Fibroblast of villous mesenchyme (primary cell): Measurements from ENCODE around the gene GPC6. TPM values are rescaled to one million over a fixed set of nuclear protein-coding genes. Genes with fewer than 3 reads are reported as not detected.

ENCODE experiments used
- DNase-seq: peaks from one replicate; pipeline ENCODE4 v3.0.0-alpha.2; 2010; ENCODE audit warnings: low read depth
- H3K4me3 ChIP-seq: 2 replicates; pipeline ENCODE4 v1.5.1; 2011; ENCODE audit warnings: low read depth, mild to moderate bottlenecking, low read length
- total RNA-seq: library from RNA; depleted of rRNA; stranded (reverse); fragments of >200 nt; gene quantifications from 2 replicates; pipeline ENCODE4 v1.2.3, GENCODE V29; 2012
- TF ChIP-seq, protein P1 (sequence below): IDR thresholded peaks from 2 replicates; pipeline ENCODE4 v1.5.1; 2012; ENCODE audit warnings: low read depth, mild to moderate bottlenecking, low read length; ENCODE audit not compliant: insufficient read depth

GPC6 gene
- total RNA-seq, 1 donor, result 6.0 TPM

DNA sequence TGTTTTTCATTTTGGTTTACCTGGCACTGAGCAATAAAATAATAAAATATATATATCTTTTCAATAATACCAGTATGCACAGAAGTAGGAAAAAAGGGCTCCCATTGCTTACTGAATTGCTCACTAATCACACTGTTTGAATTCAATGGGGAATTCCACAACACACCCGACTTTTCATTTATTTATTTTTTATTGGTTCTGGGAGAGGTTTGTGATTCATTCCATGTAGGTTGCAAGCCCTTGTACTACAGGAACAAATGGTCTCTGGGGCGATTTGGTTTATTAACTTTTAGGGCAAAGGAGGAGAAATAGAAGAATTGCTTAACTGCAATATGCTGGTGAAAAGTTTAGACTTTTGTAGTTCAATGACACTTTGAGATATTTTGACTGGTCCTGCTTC lies 1045.4 kb downstream of the GPC6 start:
- TF ChIP-seq, protein P1, sequence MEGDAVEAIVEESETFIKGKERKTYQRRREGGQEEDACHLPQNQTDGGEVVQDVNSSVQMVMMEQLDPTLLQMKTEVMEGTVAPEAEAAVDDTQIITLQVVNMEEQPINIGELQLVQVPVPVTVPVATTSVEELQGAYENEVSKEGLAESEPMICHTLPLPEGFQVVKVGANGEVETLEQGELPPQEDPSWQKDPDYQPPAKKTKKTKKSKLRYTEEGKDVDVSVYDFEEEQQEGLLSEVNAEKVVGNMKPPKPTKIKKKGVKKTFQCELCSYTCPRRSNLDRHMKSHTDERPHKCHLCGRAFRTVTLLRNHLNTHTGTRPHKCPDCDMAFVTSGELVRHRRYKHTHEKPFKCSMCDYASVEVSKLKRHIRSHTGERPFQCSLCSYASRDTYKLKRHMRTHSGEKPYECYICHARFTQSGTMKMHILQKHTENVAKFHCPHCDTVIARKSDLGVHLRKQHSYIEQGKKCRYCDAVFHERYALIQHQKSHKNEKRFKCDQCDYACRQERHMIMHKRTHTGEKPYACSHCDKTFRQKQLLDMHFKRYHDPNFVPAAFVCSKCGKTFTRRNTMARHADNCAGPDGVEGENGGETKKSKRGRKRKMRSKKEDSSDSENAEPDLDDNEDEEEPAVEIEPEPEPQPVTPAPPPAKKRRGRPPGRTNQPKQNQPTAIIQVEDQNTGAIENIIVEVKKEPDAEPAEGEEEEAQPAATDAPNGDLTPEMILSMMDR, result no peak
- DNase-seq, result no peak
- no peak overlapping the region for H3K4me3 ChIP-seq

DNA sequence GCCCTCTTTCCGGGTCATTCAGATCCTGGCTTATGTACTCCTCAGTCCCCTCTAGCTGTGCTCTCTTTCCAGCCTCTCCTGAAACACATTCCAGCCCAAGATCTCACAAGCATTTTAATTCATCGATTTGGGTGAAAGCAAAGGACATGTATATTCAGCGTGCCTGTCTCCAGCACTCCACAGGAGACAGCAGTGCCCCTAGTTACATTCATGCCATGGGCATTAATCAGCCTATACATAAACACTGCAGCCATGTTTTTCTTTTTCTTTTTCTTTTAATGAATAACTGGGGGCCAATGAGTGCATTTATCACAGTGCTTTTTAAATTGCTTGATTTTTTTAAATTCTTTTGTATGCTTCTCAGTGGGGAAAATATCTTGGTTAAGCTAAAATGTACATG lies 1053.7 kb downstream of the GPC6 start:
- no peak overlapping the region for H3K4me3 ChIP-seq
- TF ChIP-seq, protein P1, result no peak
- DNase-seq, result no peak

DNA sequence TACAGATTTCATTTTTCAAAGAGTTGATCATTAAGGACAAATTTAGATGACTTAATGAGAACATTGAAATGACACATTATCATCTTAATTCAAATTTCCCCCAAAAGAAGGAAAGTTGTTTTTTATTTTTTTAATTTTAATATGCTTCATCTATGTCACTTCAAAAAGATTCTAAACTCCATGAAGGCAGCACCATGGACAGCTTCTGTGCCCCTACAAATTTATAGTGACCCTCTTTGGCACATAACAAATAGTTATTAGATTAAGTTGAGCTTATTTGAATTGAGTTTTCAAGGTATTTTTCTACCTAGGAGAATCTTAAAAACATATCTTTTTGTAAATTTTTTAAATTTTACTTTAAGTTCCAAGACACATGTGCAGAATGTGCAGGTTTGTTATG lies 1054.2 kb downstream of the GPC6 start:
- no peak for DNase-seq
- H3K4me3 ChIP-seq, result no peak overlapping the region
- TF ChIP-seq, protein P1, result no peak

DNA sequence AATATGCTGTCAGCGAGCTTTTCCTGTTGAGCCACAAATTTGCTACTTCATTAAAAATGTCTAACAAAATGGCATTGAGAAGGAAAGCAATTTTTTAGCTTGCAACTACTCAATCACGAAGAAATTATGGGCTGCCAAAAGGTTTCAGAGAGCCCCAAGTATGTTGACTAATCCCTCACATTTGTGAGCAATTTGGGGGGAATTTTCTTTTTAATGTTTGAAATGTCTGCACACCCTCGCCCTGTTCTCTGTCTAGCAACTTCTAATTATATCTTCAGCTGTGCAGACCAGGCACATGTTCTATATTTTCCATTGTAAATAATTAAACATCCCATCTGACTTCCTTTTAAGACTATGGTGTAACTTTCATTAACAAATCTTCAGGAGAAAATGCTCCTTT lies 1060.0 kb downstream of the GPC6 start:
- DNase-seq, result no peak
- TF ChIP-seq, protein P1, result no peak
- H3K4me3 ChIP-seq, result no peak overlapping the region

DNA sequence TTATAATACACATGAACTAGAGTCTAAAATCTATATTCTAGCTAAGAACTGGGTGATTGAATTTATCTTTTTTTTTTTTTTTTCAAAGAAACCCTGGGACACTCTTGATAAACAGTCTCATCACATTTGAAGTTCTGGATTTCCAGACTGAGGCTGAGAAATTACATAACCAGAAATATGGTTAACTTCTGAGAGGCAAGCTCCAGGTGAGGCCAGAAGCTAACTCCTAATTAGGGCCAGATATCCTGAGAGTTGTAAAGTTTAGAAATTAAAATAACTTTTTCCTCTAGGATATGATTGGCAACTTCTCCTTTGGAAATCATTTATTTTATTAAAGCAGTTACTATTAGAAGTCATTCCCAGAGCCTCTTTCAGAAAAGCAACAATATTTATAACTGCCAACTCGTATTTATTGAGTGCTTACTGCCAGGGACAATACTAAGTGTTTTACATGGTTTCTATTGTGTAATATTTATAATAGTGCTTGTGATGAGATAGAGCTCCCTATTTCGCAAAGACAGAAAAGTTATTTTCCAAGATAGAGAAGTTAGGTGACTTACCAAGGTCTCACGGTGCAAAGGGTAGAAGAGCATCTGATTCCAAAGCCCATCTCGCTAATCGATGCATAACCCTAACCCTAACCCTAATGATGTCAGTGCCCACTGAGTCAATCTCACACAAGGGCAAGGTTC lies 1065.2 kb downstream of the GPC6 start:
- TF ChIP-seq, protein P1, result no peak
- no peak for DNase-seq
- H3K4me3 ChIP-seq, result no peak overlapping the region

DNA sequence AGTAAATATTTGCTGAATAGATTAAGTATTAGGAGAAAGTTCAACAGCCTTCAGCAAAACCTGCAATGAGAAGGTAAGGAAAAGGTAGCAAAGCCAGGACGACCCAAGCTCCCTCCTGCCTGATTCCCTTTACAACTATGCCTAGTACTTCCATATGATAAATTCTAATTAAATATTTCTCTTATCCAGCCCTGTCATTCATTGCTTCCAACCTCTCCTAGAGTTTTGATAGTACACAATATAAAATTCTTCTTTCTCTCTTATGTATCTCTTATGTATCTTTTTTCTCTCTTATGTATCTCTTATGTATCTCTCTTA lies 1065.7 kb downstream of the GPC6 start:
- no peak overlapping the region for H3K4me3 ChIP-seq
- TF ChIP-seq, protein P1, result no peak
- DNase-seq, result no peak

DNA sequence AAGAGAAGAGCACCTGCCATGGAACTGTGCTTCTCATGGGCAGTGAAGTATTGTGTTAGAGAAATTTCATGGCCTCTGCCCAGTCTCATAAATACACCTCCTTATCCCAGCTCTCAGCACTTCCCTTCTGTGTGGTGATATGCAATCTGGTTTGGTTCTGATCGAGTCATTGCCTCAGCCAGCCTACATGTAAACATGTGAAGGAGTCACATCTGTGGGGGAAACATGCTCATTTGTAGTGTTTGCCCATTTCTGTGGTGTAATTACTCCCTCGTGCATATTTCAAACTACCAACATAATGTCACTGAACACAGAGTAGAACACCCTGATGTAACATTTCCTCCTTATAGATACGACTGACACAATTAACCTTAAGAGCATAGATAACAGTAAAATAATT lies 1069.9 kb downstream of the GPC6 start:
- TF ChIP-seq, protein P1, result no peak
- DNase-seq, result no peak
- no peak overlapping the region for H3K4me3 ChIP-seq
